ENCODE data around the gene RECQL. TPM values are rescaled to one million over a fixed set of nuclear protein-coding genes. Genes with fewer than 3 reads are reported as not detected.

Gene RECQL
- polyA plus RNA-seq, 1 donor (not counting 4 experiments of a cell fraction or from before 2014, with no cell fraction given), result 41.9 TPM

DNA sequence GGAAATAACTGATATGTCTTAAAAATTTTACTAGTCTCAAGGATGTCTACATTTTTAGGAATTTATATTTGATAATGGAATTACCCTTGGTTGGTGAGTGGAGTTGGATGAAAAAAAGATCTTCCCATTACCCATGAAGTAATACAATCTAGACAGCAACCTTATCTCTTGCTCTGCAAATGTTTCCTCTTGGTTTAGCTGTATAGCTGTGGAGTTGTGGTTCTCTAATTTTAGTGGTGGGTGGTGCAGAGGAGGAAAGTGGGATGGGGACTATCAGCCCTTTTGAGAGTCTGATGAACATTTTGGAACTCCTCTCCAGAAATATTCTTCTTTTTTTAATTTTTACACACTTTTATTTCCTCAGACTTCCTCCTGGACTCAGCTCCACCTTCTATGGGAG is 41.7 kb upstream of the RECQL start:
- no peaks in the 10 kb centered on the region for H3K9me1 ChIP-seq (ENCODE audit: control insufficient read depth, extremely low read depth, insufficient read depth, low read length)
- TF ChIP-seq EZH2 (IDR thresholded peaks at IDR 0.05; ENCODE audit: low read length), result no peak
- TF ChIP-seq, protein P1, sequence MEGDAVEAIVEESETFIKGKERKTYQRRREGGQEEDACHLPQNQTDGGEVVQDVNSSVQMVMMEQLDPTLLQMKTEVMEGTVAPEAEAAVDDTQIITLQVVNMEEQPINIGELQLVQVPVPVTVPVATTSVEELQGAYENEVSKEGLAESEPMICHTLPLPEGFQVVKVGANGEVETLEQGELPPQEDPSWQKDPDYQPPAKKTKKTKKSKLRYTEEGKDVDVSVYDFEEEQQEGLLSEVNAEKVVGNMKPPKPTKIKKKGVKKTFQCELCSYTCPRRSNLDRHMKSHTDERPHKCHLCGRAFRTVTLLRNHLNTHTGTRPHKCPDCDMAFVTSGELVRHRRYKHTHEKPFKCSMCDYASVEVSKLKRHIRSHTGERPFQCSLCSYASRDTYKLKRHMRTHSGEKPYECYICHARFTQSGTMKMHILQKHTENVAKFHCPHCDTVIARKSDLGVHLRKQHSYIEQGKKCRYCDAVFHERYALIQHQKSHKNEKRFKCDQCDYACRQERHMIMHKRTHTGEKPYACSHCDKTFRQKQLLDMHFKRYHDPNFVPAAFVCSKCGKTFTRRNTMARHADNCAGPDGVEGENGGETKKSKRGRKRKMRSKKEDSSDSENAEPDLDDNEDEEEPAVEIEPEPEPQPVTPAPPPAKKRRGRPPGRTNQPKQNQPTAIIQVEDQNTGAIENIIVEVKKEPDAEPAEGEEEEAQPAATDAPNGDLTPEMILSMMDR (optimal IDR thresholded peaks at IDR 0.05 in 1 of 3, IDR thresholded peaks at IDR 0.05 in 1 of 3, conservative IDR thresholded peaks at IDR 0.05 in 1 of 3; ENCODE audit: extremely low read depth in 1 of 3, insufficient read depth in 2 of 3, low read length in 3 of 3), result no peak
- H3K4me2 ChIP-seq (ENCODE audit: control insufficient read depth, extremely low read depth, insufficient read depth, low read depth, low read length), result no peak overlapping the region
- FAIRE-seq (no peak), DNase-seq (ENCODE audit: low read depth, low spot score) (no peak)
- dilution Hi-C loops (cut with MboI; ENCODE audit: extremely low pct_ligation_motif_present, low sequenced_read_pairs), result no loop called here
- H3K4me1 ChIP-seq (ENCODE audit: control insufficient read depth, extremely low read depth, insufficient read depth, low read length), result no peaks in the 10 kb centered on the region
- H3K9ac ChIP-seq (ENCODE audit: control insufficient read depth, extremely low read depth, insufficient read depth, low read length), result no peak overlapping the region
- H3K79me2 ChIP-seq (ENCODE audit: control insufficient read depth, insufficient read depth, low read length), result no peaks in the 10 kb centered on the region
- H3K27me3 ChIP-seq (ENCODE audit: control insufficient read depth, extremely low read depth, insufficient read depth, low read length), result no peaks in the 10 kb centered on the region
- no peaks in the 10 kb centered on the region for H3K36me3 ChIP-seq (ENCODE audit: control insufficient read depth in 2 of 2, extremely low read depth in 1 of 2, insufficient read depth in 2 of 2, low read length in 2 of 2)
- no peaks in the 10 kb centered on the region for H3K9me3 ChIP-seq (ENCODE audit: control insufficient read depth, low read depth, low read length)
- H3K27ac ChIP-seq (ENCODE audit: control insufficient read depth, insufficient read depth, low read length), result no peak overlapping the region
- H2AFZ ChIP-seq (ENCODE audit: control insufficient read depth, low read length), result no peak overlapping the region
- H3K4me3 ChIP-seq (ENCODE audit: control insufficient read depth in 2 of 3, extremely low read depth in 1 of 3, insufficient read depth in 2 of 3, low read depth in 1 of 3, low read length in 3 of 3), result no peak overlapping the region
- no peaks in the 10 kb centered on the region for H4K20me1 ChIP-seq (ENCODE audit: control insufficient read depth, extremely low read depth, insufficient read depth, low read length)

DNA sequence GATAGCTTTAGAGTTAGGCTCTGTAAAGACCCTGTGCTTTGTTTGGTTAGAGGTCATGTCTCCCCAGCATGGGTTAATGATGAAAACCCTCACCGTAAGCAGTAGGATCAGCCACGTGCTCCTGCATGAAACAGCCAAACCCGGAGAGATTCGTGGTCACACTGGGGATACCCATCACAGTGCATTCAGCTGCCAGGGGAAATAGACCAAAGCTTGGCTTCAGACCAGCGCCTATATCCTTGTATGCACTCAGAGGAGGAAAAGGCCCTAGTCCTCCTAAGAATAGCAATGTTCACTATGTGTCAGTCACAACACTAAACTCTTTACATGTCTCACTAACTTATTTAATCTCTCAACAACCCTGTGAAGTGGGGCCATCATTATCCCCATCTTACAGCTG is 41.0 kb upstream of the RECQL start:
- no peak overlapping the region for H3K4me2 ChIP-seq (ENCODE audit: control insufficient read depth, extremely low read depth, insufficient read depth, low read depth, low read length)
- H4K20me1 ChIP-seq (ENCODE audit: control insufficient read depth, extremely low read depth, insufficient read depth, low read length), result no peaks in the 10 kb centered on the region
- no peak for TF ChIP-seq EZH2 (IDR thresholded peaks at IDR 0.05; ENCODE audit: low read length)
- TF ChIP-seq, protein P1 (optimal IDR thresholded peaks at IDR 0.05 in 1 of 3, IDR thresholded peaks at IDR 0.05 in 1 of 3, conservative IDR thresholded peaks at IDR 0.05 in 1 of 3; ENCODE audit: extremely low read depth in 1 of 3, insufficient read depth in 2 of 3, low read length in 3 of 3), result no peak
- H3K27me3 ChIP-seq (ENCODE audit: control insufficient read depth, extremely low read depth, insufficient read depth, low read length), result no peaks in the 10 kb centered on the region
- H3K9ac ChIP-seq (ENCODE audit: control insufficient read depth, extremely low read depth, insufficient read depth, low read length), result no peak overlapping the region
- H2AFZ ChIP-seq (ENCODE audit: control insufficient read depth, low read length), result no peak overlapping the region
- FAIRE-seq (no peak), DNase-seq (ENCODE audit: low read depth, low spot score) (no peak)
- no peaks in the 10 kb centered on the region for H3K79me2 ChIP-seq (ENCODE audit: control insufficient read depth, insufficient read depth, low read length)
- no peaks in the 10 kb centered on the region for H3K9me3 ChIP-seq (ENCODE audit: control insufficient read depth, low read depth, low read length)
- H3K4me3 ChIP-seq (ENCODE audit: control insufficient read depth in 2 of 3, extremely low read depth in 1 of 3, insufficient read depth in 2 of 3, low read depth in 1 of 3, low read length in 3 of 3), result no peak overlapping the region
- dilution Hi-C loops (cut with MboI; ENCODE audit: extremely low pct_ligation_motif_present, low sequenced_read_pairs), result no loop called here
- H3K36me3 ChIP-seq (ENCODE audit: control insufficient read depth in 2 of 2, extremely low read depth in 1 of 2, insufficient read depth in 2 of 2, low read length in 2 of 2), result no peaks in the 10 kb centered on the region
- H3K27ac ChIP-seq (ENCODE audit: control insufficient read depth, insufficient read depth, low read length), result no peak overlapping the region
- H3K9me1 ChIP-seq (ENCODE audit: control insufficient read depth, extremely low read depth, insufficient read depth, low read length), result no peaks in the 10 kb centered on the region
- no peaks in the 10 kb centered on the region for H3K4me1 ChIP-seq (ENCODE audit: control insufficient read depth, extremely low read depth, insufficient read depth, low read length)

All from keratinocyte (primary cell).